NCI-H2029 treated with DMSO at 0.1 percent for 48 hours (cell line): ENCODE measurements around the gene TIMP1.
A peak's percentile ranks its signal among the peaks of the same experiment; 100 is the strongest.
"Not testable (repeated sequence)": the region's sequence is repeated elsewhere in the genome, so short reads cannot be mapped to it uniquely, and the experiment has no call there.

ENCODE experiments used
- DNase-seq: peaks from one replicate; lab custom pipeline; 2025; lab: John Stamatoyannopoulos, UW

TIMP1 gene

GRCh38 chrX:47603125-47603524 is 20.9 kb downstream of the TIMP1 start:
- not testable (repeated sequence) for DNase-seq

- DNase-seq: no peak
Observed at GRCh38 chrX:47605024-47605423, 22.8 kb downstream of the TIMP1 start.

- DNase-seq: no peak
Observed at GRCh38 chrX:47607091-47607490, 24.9 kb downstream of the TIMP1 start.

GRCh38 chrX:47608130-47608810 is 26.0 kb downstream of the TIMP1 start:
- DNase-seq: no peak

GRCh38 chrX:47610511-47610910 is 28.3 kb downstream of the TIMP1 start:
- DNase-seq: no peak

GRCh38 chrX:47611489-47611888 is 29.3 kb downstream of the TIMP1 start:
- no peak for DNase-seq

- no peak for DNase-seq
Observed at GRCh38 chrX:47611926-47612325, 29.7 kb downstream of the TIMP1 start.

- peak; percentile 11 for DNase-seq
Observed at GRCh38 chrX:47612418-47612817, 30.2 kb downstream of the TIMP1 start.

GRCh38 chrX:47613082-47613481 is 30.8 kb downstream of the TIMP1 start:
- DNase-seq: no peak

- DNase-seq: no peak
Observed at GRCh38 chrX:47614618-47615017, 32.4 kb downstream of the TIMP1 start.

- DNase-seq: no peak
Observed at GRCh38 chrX:47618923-47619485, 36.8 kb downstream of the TIMP1 start.

- peak; percentile 16 for DNase-seq
Observed at GRCh38 chrX:47619486-47620302, 37.5 kb downstream of the TIMP1 start, which contains the start of gene SYN1. TSS of gene SYN1 (minus strand) at chrX:47619857. CDS start at chrX:47619728, 129 bp downstream.

- no peak for DNase-seq
Observed at GRCh38 chrX:47620303-47620685, 38.1 kb downstream of the TIMP1 start.

GRCh38 chrX:47621851-47622250 is 39.6 kb downstream of the TIMP1 start:
- DNase-seq: no peak

- peak; percentile 49 for DNase-seq
Observed at GRCh38 chrX:47623540-47624027, 41.3 kb downstream of the TIMP1 start.

GRCh38 chrX:47625365-47625764 is 43.1 kb downstream of the TIMP1 start:
- no peak for DNase-seq

- no peak for DNase-seq
Observed at GRCh38 chrX:47628982-47629381, 46.7 kb downstream of the TIMP1 start.

GRCh38 chrX:47629419-47630200 is 47.4 kb downstream of the TIMP1 start, which contains the start of gene CFP:
TSS of gene CFP (minus strand) at chrX:47629930. CDS start at chrX:47629844, 86 bp downstream.
- DNase-seq: no peak

GRCh38 chrX:47631676-47632075 is 49.4 kb downstream of the TIMP1 start:
- DNase-seq: no peak

- no peak for DNase-seq
Observed at GRCh38 chrX:47632666-47633065, 50.4 kb downstream of the TIMP1 start.

GRCh38 chrX:47633689-47634590 is 51.7 kb downstream of the TIMP1 start:
- no peak for DNase-seq
